PC-9 (cell line): Measurements from ENCODE around the gene DYSF. TPM values are rescaled to one million over a fixed set of nuclear protein-coding genes. Genes with fewer than 3 reads are reported as not detected.

Experiments used
- BruUV-seq: library from RNA; stranded (reverse); fragments of 400-500 nt; replicated peaks from 2 replicates; lab custom pipeline; 2021; lab: Mats Ljungman, UMichigan
- CTCF ChIA-PET: fragments of 300-600 bp; sonication (Branson Sonifier 250); formaldehyde crosslinking; loops from one replicate; lab custom pipeline; 2022; ENCODE audit warnings: antibody characterized with exemption; lab: Charles Lee
- POLR2A ChIA-PET: fragments of 300-600 bp; sonication (Branson Sonifier 250); formaldehyde crosslinking; loops from one replicate; lab custom pipeline; 2022; ENCODE audit warnings: antibody characterized with exemption; ENCODE audit not compliant: unreplicated experiment; lab: Charles Lee
- DNase-seq, 2 experiments: peaks; one replicate each; pipeline versions ENCODE4 v3.0.0 to v3.0.0-alpha.2; 2015 to 2022; ENCODE audit warnings: mixed read lengths in 1 of 2
- H2AFZ ChIP-seq: fragments of 200-600 bp; sonication (generic); 2 replicates; pipeline ENCODE4 v1.8.1; 2017; ENCODE audit warnings: antibody characterized with exemption
- H3F3A ChIP-seq: fragments of 200-600 bp; sonication (generic); 2 replicates; pipeline ENCODE4 v1.8.1; 2017; ENCODE audit warnings: antibody characterized with exemption, mild to moderate bottlenecking, low read depth; ENCODE audit not compliant: insufficient read depth
- H3K27ac ChIP-seq: fragments of 200-600 bp; sonication (generic); 2 replicates; pipeline ENCODE4 v1.6.1; 2016; ENCODE audit warnings: mixed run types
- H3K27me3 ChIP-seq: fragments of 200-600 bp; sonication (generic); 2 replicates; pipeline ENCODE4 v1.6.1; 2016; ENCODE audit warnings: low read depth, mixed run types; ENCODE audit not compliant: insufficient read depth
- H3K36me3 ChIP-seq: fragments of 200-600 bp; sonication (generic); 2 replicates; pipeline ENCODE4 v1.6.1; 2016; ENCODE audit warnings: low read depth, mixed run types
- H3K4me1 ChIP-seq: fragments of 200-600 bp; sonication (generic); replicated peaks from 2 replicates; pipeline ENCODE4 v1.6.1; 2016; ENCODE audit warnings: mixed run types; ENCODE audit not compliant: insufficient read depth
- H3K4me2 ChIP-seq: fragments of 200-600 bp; sonication (generic); 2 replicates; pipeline ENCODE4 v1.6.1; 2017; ENCODE audit warnings: mixed run types
- H3K4me3 ChIP-seq: fragments of 200-600 bp; sonication (generic); 2 replicates; pipeline ENCODE4 v1.6.1; 2016; ENCODE audit warnings: mixed run types
- H3K79me2 ChIP-seq: fragments of 200-600 bp; sonication (generic); 2 replicates; pipeline ENCODE4 v1.6.1; 2017; ENCODE audit warnings: low read depth, mixed run types
- H3K9me2 ChIP-seq: fragments of 200-600 bp; sonication (generic); 2 replicates; pipeline ENCODE4 v1.8.1; 2017; ENCODE audit warnings: mild to moderate bottlenecking; ENCODE audit not compliant: insufficient read depth
- H3K9me3 ChIP-seq: fragments of 200-600 bp; sonication (generic); 2 replicates; pipeline ENCODE4 v1.8.1; 2016; ENCODE audit warnings: low read depth; ENCODE audit not compliant: insufficient read depth
- H4K20me1 ChIP-seq: fragments of 200-600 bp; sonication (generic); 2 replicates; pipeline ENCODE4 v1.8.1; 2017; ENCODE audit not compliant: insufficient read depth
- EZH2 ChIP-seq: fragments of 200-600 bp; sonication (generic); IDR thresholded peaks from 2 replicates; pipeline ENCODE4 v1.8.0; 2017; ENCODE audit warnings: antibody characterized with exemption, low read depth
- intact Hi-C: fragments of 100-400 bp; cut with micrococcal nuclease; formaldehyde crosslinking; loops from one replicate; pipeline ENCODE4 v1.10.0; 2022; ENCODE audit not compliant: unreplicated experiment
- total RNA-seq: library from RNA; stranded (reverse); gene quantifications from 2 replicates; pipeline ENCODE4 v1.2.3, GENCODE V29; 2021
- TF ChIP-seq, protein P1 (sequence below): fragments of 200-600 bp; sonication (generic); conservative IDR thresholded peaks from 2 replicates; pipeline ENCODE4 v1.6.1; 2017; ENCODE audit warnings: mixed run types, antibody characterized with exemption, mild to moderate bottlenecking, moderate library complexity

The DYSF gene
- total RNA-seq, 1 experiment from 2014 or later = 12.2 TPM

- Histone ChIP-seq H2AFZ (no peak overlapping the region), H3K4me3 (no peak overlapping the region), H3K9me3 (no peaks in the 10 kb centered on the region), H3K4me2 (no peak overlapping the region), H3K9me2 (no peaks in the 10 kb centered on the region), H3K27me3 (no peaks in the 10 kb centered on the region), H3K36me3 (no peaks in the 10 kb centered on the region), H3K27ac (no peak overlapping the region), H3K4me1 (no peaks in the 10 kb centered on the region), H3K79me2 (no peaks in the 10 kb centered on the region), H4K20me1 (no peaks in the 10 kb centered on the region), H3F3A (no peaks in the 10 kb centered on the region)
- BruUV-seq = no TSS peak
- TF ChIP-seq EZH2 = no peak
- TF ChIP-seq, protein P1, sequence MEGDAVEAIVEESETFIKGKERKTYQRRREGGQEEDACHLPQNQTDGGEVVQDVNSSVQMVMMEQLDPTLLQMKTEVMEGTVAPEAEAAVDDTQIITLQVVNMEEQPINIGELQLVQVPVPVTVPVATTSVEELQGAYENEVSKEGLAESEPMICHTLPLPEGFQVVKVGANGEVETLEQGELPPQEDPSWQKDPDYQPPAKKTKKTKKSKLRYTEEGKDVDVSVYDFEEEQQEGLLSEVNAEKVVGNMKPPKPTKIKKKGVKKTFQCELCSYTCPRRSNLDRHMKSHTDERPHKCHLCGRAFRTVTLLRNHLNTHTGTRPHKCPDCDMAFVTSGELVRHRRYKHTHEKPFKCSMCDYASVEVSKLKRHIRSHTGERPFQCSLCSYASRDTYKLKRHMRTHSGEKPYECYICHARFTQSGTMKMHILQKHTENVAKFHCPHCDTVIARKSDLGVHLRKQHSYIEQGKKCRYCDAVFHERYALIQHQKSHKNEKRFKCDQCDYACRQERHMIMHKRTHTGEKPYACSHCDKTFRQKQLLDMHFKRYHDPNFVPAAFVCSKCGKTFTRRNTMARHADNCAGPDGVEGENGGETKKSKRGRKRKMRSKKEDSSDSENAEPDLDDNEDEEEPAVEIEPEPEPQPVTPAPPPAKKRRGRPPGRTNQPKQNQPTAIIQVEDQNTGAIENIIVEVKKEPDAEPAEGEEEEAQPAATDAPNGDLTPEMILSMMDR = no peak
- POLR2A ChIA-PET = no interaction called here
- intact Hi-C loops = loop anchor here (10.0 kb wide), 1 partner anchor 264 kb away; no protein-coding TSS in a partner anchor
- CTCF ChIA-PET = no interaction called here
- no peak for DNase-seq
These were observed 147.2 kb downstream of the DYSF start for GRCh38 chr2:71600555-71600954.

DNA sequence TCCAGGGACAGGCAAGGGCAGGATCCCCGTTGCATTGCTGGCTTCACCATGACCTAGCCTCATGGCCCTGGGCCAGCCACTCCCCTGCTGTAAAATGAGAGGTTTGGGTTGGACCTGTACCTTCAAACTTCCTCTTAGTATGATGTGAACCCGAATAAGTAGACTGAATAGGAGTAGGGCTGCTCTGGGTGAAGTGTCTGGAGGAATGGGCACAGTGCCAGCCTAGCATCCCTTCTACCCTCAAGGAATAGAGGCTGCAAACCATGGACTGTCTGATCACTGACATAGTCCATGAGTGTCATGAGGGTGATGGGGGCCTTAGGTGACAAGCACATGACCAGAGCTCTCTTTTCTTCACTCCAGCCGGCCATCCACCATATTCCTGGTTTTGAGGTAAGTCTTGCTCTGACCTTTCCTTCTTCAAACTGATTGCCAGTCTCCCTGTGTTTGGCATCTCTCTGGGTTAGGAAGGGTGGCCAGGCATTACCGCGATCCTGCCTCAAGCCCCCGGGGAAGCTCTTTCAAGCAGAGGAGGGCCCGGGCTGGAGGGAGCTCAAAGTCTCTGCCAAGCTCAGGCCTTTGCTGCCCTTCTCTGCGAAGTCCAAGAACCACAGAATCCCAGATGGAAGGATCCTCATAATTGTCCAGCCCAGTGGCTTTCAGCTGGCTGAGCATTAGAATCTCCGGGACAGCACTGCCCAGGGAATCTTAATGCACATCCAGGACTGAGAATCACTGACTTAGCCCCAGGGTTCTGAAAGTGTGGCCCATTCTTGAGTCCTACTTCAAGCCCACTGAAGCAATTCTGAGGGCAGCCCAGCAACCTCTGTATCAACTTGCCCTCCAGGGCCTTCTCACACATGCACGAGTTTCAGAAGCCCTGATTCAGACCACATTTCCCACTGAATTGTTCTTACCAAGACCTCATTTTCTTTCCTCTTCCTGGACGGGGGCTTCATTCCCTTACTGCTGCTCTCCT lies 148.1 kb downstream of the DYSF start:
- H3F3A ChIP-seq = no peaks in the 10 kb centered on the region
- BruUV-seq = no TSS peak
- H4K20me1 ChIP-seq = no peaks in the 10 kb centered on the region
- H2AFZ ChIP-seq = no peak overlapping the region
- H3K4me3 ChIP-seq = no peak overlapping the region
- intact Hi-C loops = loop anchor here (10.0 kb wide), 1 partner anchor 263 kb away; no protein-coding TSS in a partner anchor
- ChIA-PET POLR2A (interaction anchor here (0.6 kb wide), 1 partner anchor 1046 kb away, joined by 4 read pairs; no protein-coding TSS in a partner anchor), CTCF (no interaction called here)
- no peaks in the 10 kb centered on the region for H3K4me1 ChIP-seq
- H3K36me3 ChIP-seq = no peaks in the 10 kb centered on the region
- H3K9me2 ChIP-seq = no peaks in the 10 kb centered on the region
- H3K4me2 ChIP-seq = no peak overlapping the region
- H3K9me3 ChIP-seq = no peaks in the 10 kb centered on the region
- TF ChIP-seq, protein P1 = no peak
- TF ChIP-seq EZH2 = no peak
- H3K79me2 ChIP-seq = no peaks in the 10 kb centered on the region
- no peak overlapping the region for H3K27ac ChIP-seq
- no peak for DNase-seq
- H3K27me3 ChIP-seq = no peaks in the 10 kb centered on the region

DNA sequence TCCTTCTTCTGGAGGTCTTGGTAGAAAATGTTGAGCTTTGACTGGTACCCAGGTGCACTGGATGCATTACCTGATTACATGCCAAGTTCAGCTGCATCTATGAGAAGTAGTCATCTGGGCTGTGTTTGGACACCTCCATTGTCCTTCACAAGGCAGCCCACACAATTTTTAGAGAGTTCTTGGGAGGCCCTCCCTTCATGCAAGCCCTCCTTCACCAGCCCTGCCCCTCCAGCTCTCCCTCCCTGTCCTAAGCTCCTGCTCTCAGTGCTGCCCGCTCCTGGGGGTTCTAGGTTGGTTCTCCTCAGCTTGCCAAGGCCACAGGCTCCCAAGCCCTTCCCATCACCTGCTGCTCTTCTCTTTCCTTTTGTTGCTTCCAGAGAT lies 148.7 kb downstream of the DYSF start:
- Histone ChIP-seq H3K9me2 (no peaks in the 10 kb centered on the region), H3K79me2 (no peaks in the 10 kb centered on the region), H3K4me3 (no peak overlapping the region), H4K20me1 (no peaks in the 10 kb centered on the region), H3K4me2 (no peak overlapping the region), H3F3A (no peaks in the 10 kb centered on the region), H3K9me3 (no peaks in the 10 kb centered on the region), H3K27me3 (no peaks in the 10 kb centered on the region), H2AFZ (no peak overlapping the region), H3K4me1 (no peaks in the 10 kb centered on the region), H3K27ac (no peak overlapping the region), H3K36me3 (no peaks in the 10 kb centered on the region)
- TF ChIP-seq, protein P1 = no peak
- TF ChIP-seq EZH2 = no peak
- no TSS peak for BruUV-seq
- no peak for DNase-seq
- intact Hi-C loops = loop anchor here (10.0 kb wide), 1 partner anchor 263 kb away; no protein-coding TSS in a partner anchor
- ChIA-PET POLR2A (no interaction called here), CTCF (no interaction called here)
